Osteoblast (primary cell): Measurements from ENCODE around the gene TTC7B. TPM values are rescaled to one million over a fixed set of nuclear protein-coding genes. Genes with fewer than 3 reads are reported as not detected.

Source experiments
- DNase-seq: peaks from one replicate; pipeline ENCODE4 v3.0.0; 2011; ENCODE audit warnings: low spot score, mixed read lengths; ENCODE audit not compliant: insufficient read length; ENCODE audit errors: missing footprints
- H2AFZ ChIP-seq: 2 replicates; pipeline ENCODE4 v1.6.0; 2011; ENCODE audit warnings: mild to moderate bottlenecking, low read length
- H3K27ac ChIP-seq: 2 replicates; pipeline ENCODE4 v1.5.1; 2011; ENCODE audit warnings: mild to moderate bottlenecking, low read depth, low read length, moderate library complexity
- H3K27me3 ChIP-seq: 2 replicates; pipeline ENCODE4 v1.6.0; 2012; ENCODE audit warnings: mild to moderate bottlenecking, control low read depth, inconsistent platforms, low read length, moderate library complexity; ENCODE audit not compliant: insufficient read depth
- H3K36me3 ChIP-seq: 2 replicates; pipeline ENCODE4 v1.5.1; 2011; ENCODE audit warnings: mild to moderate bottlenecking, low read length, control low read depth, moderate library complexity; ENCODE audit not compliant: insufficient read depth
- H3K4me1 ChIP-seq: 2 replicates; pipeline ENCODE4 v1.5.1; 2011; ENCODE audit warnings: mild to moderate bottlenecking, low read length, control low read depth, moderate library complexity; ENCODE audit not compliant: insufficient read depth
- H3K4me2 ChIP-seq: 2 replicates; pipeline ENCODE4 v1.6.0; 2011; ENCODE audit warnings: mild to moderate bottlenecking, low read length; ENCODE audit not compliant: insufficient read depth
- H3K4me3 ChIP-seq: fragments of 200-600 bp; sonication (generic); 3 replicates; pipeline ENCODE4 v1.5.1; 2012; ENCODE audit warnings: mild to moderate bottlenecking, low read length, inconsistent platforms; ENCODE audit not compliant: insufficient read depth
- H3K79me2 ChIP-seq: 2 replicates; pipeline ENCODE4 v1.6.0; 2012; ENCODE audit warnings: mild to moderate bottlenecking, low read length, control low read depth, inconsistent platforms; ENCODE audit not compliant: insufficient read depth
- H3K9me3 ChIP-seq: 2 replicates; pipeline ENCODE4 v1.5.1; 2011; ENCODE audit warnings: low read depth, low read length, control low read depth
- H4K20me1 ChIP-seq: 2 replicates; pipeline ENCODE4 v1.6.0; 2012; ENCODE audit warnings: mild to moderate bottlenecking, low read length, control low read depth; ENCODE audit not compliant: insufficient read depth
- total RNA-seq: library from RNA; depleted of rRNA; stranded (reverse); fragments of >200 nt; gene quantifications from 2 replicates; pipeline ENCODE4 v1.2.3, GENCODE V29; 2012
- TF ChIP-seq, protein P1 (sequence below): IDR thresholded peaks from 2 replicates; pipeline ENCODE4 v1.5.1; 2011; ENCODE audit warnings: mild to moderate bottlenecking, low read depth, low read length, moderate library complexity; ENCODE audit errors: extremely low read depth

TTC7B gene
- total RNA-seq, 1 donor: 14.5 TPM

DNA sequence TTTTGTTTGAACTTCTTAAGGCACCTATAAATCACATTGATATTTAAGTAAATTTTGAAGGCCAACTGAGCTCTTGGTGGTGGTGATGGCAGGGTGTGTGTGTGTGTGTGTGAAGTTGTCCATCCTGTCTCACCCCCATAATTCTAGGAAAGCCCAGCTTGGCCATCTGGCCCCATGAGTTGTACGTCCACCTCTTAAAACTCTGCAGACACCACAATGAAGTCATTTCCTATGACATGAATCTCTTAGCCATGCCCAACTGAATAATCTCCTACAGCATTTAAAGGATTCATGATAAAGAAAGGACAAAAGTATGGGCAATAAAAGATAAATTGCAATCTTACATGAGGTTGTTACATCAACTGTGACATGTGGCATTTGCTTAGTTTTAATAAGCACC lies 123.4 kb downstream of the TTC7B start:
- H2AFZ ChIP-seq: no peak overlapping the region
- H3K4me1 ChIP-seq: peaks cover 2% of the 10 kb centered on the region
- H3K36me3 ChIP-seq: no peaks in the 10 kb centered on the region
- no peak overlapping the region for H3K27ac ChIP-seq
- no peak overlapping the region for H3K4me2 ChIP-seq
- no peak overlapping the region for H3K4me3 ChIP-seq
- H3K9me3 ChIP-seq: no peaks in the 10 kb centered on the region
- H4K20me1 ChIP-seq: no peaks in the 10 kb centered on the region
- DNase-seq: no peak
- TF ChIP-seq, protein P1, sequence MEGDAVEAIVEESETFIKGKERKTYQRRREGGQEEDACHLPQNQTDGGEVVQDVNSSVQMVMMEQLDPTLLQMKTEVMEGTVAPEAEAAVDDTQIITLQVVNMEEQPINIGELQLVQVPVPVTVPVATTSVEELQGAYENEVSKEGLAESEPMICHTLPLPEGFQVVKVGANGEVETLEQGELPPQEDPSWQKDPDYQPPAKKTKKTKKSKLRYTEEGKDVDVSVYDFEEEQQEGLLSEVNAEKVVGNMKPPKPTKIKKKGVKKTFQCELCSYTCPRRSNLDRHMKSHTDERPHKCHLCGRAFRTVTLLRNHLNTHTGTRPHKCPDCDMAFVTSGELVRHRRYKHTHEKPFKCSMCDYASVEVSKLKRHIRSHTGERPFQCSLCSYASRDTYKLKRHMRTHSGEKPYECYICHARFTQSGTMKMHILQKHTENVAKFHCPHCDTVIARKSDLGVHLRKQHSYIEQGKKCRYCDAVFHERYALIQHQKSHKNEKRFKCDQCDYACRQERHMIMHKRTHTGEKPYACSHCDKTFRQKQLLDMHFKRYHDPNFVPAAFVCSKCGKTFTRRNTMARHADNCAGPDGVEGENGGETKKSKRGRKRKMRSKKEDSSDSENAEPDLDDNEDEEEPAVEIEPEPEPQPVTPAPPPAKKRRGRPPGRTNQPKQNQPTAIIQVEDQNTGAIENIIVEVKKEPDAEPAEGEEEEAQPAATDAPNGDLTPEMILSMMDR: no peak
- H3K27me3 ChIP-seq: no peaks in the 10 kb centered on the region
- no peaks in the 10 kb centered on the region for H3K79me2 ChIP-seq

DNA sequence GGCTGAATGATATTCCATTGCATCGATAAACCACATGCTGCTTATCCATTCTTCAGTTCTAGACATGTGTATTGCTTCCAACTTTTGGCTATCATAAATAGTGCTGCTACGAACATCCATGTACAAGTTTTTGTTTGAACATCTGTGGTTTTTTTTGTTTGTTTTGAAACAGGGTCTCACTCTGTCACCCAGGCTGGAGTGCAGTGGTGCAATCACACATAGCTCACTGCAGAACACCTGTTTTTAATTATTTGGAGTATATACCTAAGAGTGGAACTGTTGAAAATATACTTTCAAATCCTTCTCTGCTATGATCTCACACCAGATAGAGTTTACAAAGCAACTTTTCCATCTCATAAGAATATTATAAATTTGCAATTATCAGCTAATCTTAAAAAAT lies 124.2 kb downstream of the TTC7B start:
- Histone ChIP-seq H3K4me3 (no peak overlapping the region), H3K27me3 (no peaks in the 10 kb centered on the region), H4K20me1 (no peaks in the 10 kb centered on the region), H2AFZ (no peak overlapping the region), H3K36me3 (no peaks in the 10 kb centered on the region), H3K4me1 (no peaks in the 10 kb centered on the region), H3K27ac (no peak overlapping the region), H3K4me2 (no peak overlapping the region), H3K79me2 (no peaks in the 10 kb centered on the region), H3K9me3 (no peaks in the 10 kb centered on the region)
- DNase-seq: no peak
- TF ChIP-seq, protein P1: no peak

DNA sequence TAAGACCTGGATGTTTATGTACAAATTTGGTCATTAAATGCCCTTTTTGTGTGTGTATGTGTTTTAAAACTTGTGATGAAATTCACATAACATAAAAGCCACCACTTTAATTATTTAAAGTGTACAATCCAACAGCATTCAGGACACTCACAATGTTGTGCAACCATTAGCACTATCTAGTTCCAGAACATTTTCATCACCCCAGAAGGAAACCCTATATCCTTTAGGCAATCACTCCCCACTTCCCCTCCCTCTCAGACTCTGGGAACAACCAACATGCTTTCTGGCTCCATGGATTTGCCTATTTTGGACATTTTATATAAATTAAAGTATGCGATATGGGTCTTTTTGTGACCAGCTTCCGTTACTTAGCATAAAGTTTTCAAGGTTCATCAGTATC lies 124.6 kb downstream of the TTC7B start:
- Histone ChIP-seq H3K36me3 (no peaks in the 10 kb centered on the region), H2AFZ (no peak overlapping the region), H3K27me3 (no peaks in the 10 kb centered on the region), H3K79me2 (no peaks in the 10 kb centered on the region), H3K4me2 (no peak overlapping the region), H3K4me1 (no peaks in the 10 kb centered on the region), H3K4me3 (no peak overlapping the region), H3K9me3 (no peaks in the 10 kb centered on the region), H3K27ac (no peak overlapping the region), H4K20me1 (no peaks in the 10 kb centered on the region)
- TF ChIP-seq, protein P1: no peak
- no peak for DNase-seq

DNA sequence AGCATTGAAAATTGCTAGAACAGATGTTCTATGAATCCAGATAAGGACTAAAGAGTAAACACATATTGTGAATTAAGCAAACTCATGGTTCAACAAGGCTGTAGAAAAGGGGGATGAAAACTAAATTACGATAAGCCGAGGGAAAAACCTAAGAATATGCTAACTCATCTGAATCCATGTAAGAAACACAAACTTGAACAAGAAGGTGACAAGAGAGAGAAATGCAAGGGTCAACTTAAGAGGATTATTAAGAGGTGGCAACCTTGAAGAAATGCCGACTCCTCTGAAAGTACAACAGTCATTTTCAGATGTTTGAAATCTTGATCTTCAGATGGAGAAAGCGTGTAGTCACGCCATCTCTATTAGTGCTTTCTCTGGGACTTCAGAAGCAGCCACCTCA lies 128.6 kb downstream of the TTC7B start:
- no peak for DNase-seq
- Histone ChIP-seq H3K4me1 (no peaks in the 10 kb centered on the region), H3K4me2 (no peak overlapping the region), H3K79me2 (no peaks in the 10 kb centered on the region), H3K36me3 (no peaks in the 10 kb centered on the region), H3K27ac (no peak overlapping the region), H3K9me3 (no peaks in the 10 kb centered on the region), H2AFZ (no peak overlapping the region), H3K27me3 (no peaks in the 10 kb centered on the region), H3K4me3 (no peak overlapping the region), H4K20me1 (no peaks in the 10 kb centered on the region)
- TF ChIP-seq, protein P1: no peak
